GM18861 (cell line): ENCODE measurements around the gene CPLX4.
"Not testable (repeated sequence)": the region's sequence is repeated elsewhere in the genome, so short reads cannot be mapped to it uniquely, and the experiment has no call there.

Experiments used
- ATAC-seq: cut with Tn5 transposase; IDR thresholded peaks from one replicate; pipeline ENCODE4 v1.9.1; 2021; ENCODE audit not compliant: unreplicated experiment

CPLX4 gene

GRCh38 chr18:59271606-59272220 is 46.7 kb downstream of the CPLX4 start:
- no peak for ATAC-seq

- no peak for ATAC-seq
Measured at GRCh38 chr18:59270689-59271257, 47.7 kb downstream of the CPLX4 start.

GRCh38 chr18:59269563-59270119 is 48.8 kb downstream of the CPLX4 start:
- no peak for ATAC-seq

GRCh38 chr18:59268721-59269562 is 49.5 kb downstream of the CPLX4 start:
- ATAC-seq: no peak

- ATAC-seq: no peak
Measured at GRCh38 chr18:59268127-59268720, 50.2 kb downstream of the CPLX4 start.

- no peak for ATAC-seq
Measured at GRCh38 chr18:59267503-59268126, 50.8 kb downstream of the CPLX4 start.

GRCh38 chr18:59266886-59267502 is 51.5 kb downstream of the CPLX4 start:
- no peak for ATAC-seq

GRCh38 chr18:59266459-59266858 is 52.0 kb downstream of the CPLX4 start:
- ATAC-seq: no peak

GRCh38 chr18:59265974-59266369 is 52.5 kb downstream of the CPLX4 start:
- no peak for ATAC-seq

- no peak for ATAC-seq
Measured at GRCh38 chr18:59265246-59265973, 53.0 kb downstream of the CPLX4 start.

GRCh38 chr18:59264651-59265245 is 53.7 kb downstream of the CPLX4 start:
- ATAC-seq: no peak

- ATAC-seq: no peak
Measured at GRCh38 chr18:59264121-59264571, 54.3 kb downstream of the CPLX4 start.

GRCh38 chr18:59263661-59264060 is 54.8 kb downstream of the CPLX4 start:
- no peak for ATAC-seq

GRCh38 chr18:59262243-59262642 is 56.2 kb downstream of the CPLX4 start:
- ATAC-seq: not testable (repeated sequence)

- ATAC-seq: not testable (repeated sequence)
Measured at GRCh38 chr18:59261842-59262241, 56.6 kb downstream of the CPLX4 start.

GRCh38 chr18:59255491-59255890 is 63.0 kb downstream of the CPLX4 start:
- ATAC-seq: not testable (repeated sequence)

- no peak for ATAC-seq
Measured at GRCh38 chr18:59249199-59249774, 69.2 kb downstream of the CPLX4 start.

- no peak for ATAC-seq
Measured at GRCh38 chr18:59246796-59247195, 71.7 kb downstream of the CPLX4 start.
